HG02885 (cell line): Measurements from ENCODE around the gene EPHB1.
A peak's percentile ranks its signal among the peaks of the same experiment; 100 is the strongest.

Source experiments
- ATAC-seq: cut with Tn5 transposase; IDR thresholded peaks from one replicate; pipeline ENCODE4 v1.9.1; 2021; ENCODE audit warnings: mild to moderate bottlenecking; ENCODE audit not compliant: unreplicated experiment, poor library complexity

Gene EPHB1

GRCh38 chr3:134794950-134795745, at the start of gene EPHB1:
TSS of gene EPHB1 (plus strand) at chr3:134795260.
- peak; percentile 81 for ATAC-seq

GRCh38 chr3:134748698-134749097, 46.4 kb upstream of the EPHB1 start:
- ATAC-seq: no peak

GRCh38 chr3:134749174-134749573, 45.9 kb upstream of the EPHB1 start:
- no peak for ATAC-seq

- ATAC-seq: no peak
These were observed 45.1 kb upstream of the EPHB1 start for GRCh38 chr3:134749802-134750553.

GRCh38 chr3:134751831-134752230, 43.2 kb upstream of the EPHB1 start:
- no peak for ATAC-seq

- no peak for ATAC-seq
These were observed 42.1 kb upstream of the EPHB1 start for GRCh38 chr3:134752761-134753461.

- no peak for ATAC-seq
These were observed 40.9 kb upstream of the EPHB1 start for GRCh38 chr3:134753999-134754742.

- peak; percentile 90 for ATAC-seq
These were observed 40.1 kb upstream of the EPHB1 start for GRCh38 chr3:134754768-134755559.

- no peak for ATAC-seq
These were observed 39.2 kb upstream of the EPHB1 start for GRCh38 chr3:134755821-134756220.

- ATAC-seq: no peak
These were observed 37.5 kb upstream of the EPHB1 start for GRCh38 chr3:134757549-134758069.

- no peak for ATAC-seq
These were observed 33.8 kb upstream of the EPHB1 start for GRCh38 chr3:134761213-134761612.

GRCh38 chr3:134762016-134762415, 33.0 kb upstream of the EPHB1 start:
- no peak for ATAC-seq

- no peak for ATAC-seq
These were observed 29.6 kb upstream of the EPHB1 start for GRCh38 chr3:134765468-134765867.

GRCh38 chr3:134766290-134766689, 28.8 kb upstream of the EPHB1 start:
- ATAC-seq: no peak

- ATAC-seq: no peak
These were observed 26.9 kb upstream of the EPHB1 start for GRCh38 chr3:134768116-134768515.

GRCh38 chr3:134768837-134769236, 26.2 kb upstream of the EPHB1 start:
- no peak for ATAC-seq

GRCh38 chr3:134769287-134769868, 25.7 kb upstream of the EPHB1 start:
- no peak for ATAC-seq

- ATAC-seq: no peak
These were observed 23.0 kb upstream of the EPHB1 start for GRCh38 chr3:134772011-134772410.

- no peak for ATAC-seq
These were observed 22.5 kb upstream of the EPHB1 start for GRCh38 chr3:134772591-134772990.
